ENCODE results near the gene NOS1AP.

NOS1AP gene

GRCh38 chr1:162353702-162354101, 284.2 kb downstream of the NOS1AP start:
- no peak for DNase-seq

- DNase-seq: no peak
These were observed 288.3 kb downstream of the NOS1AP start for GRCh38 chr1:162357681-162358266.

GRCh38 chr1:162358928-162359327, 289.4 kb downstream of the NOS1AP start:
- no peak for DNase-seq

GRCh38 chr1:162359523-162360236, 290.2 kb downstream of the NOS1AP start:
- no peak for DNase-seq

- DNase-seq: no peak
These were observed 290.9 kb downstream of the NOS1AP start for GRCh38 chr1:162360237-162360873.

- no peak for DNase-seq
These were observed 291.4 kb downstream of the NOS1AP start for GRCh38 chr1:162360874-162361260.

- no peak for DNase-seq
These were observed 291.9 kb downstream of the NOS1AP start for GRCh38 chr1:162361349-162361748.

- DNase-seq: no peak
These were observed 294.3 kb downstream of the NOS1AP start for GRCh38 chr1:162363823-162364222.

GRCh38 chr1:162364498-162364897, 295.0 kb downstream of the NOS1AP start:
- DNase-seq: no peak

GRCh38 chr1:162365284-162366020, 296.0 kb downstream of the NOS1AP start:
- DNase-seq: no peak

GRCh38 chr1:162366149-162366548, 296.7 kb downstream of the NOS1AP start:
- no peak for DNase-seq

- DNase-seq: no peak
These were observed 297.2 kb downstream of the NOS1AP start for GRCh38 chr1:162366671-162367070.

- no peak for DNase-seq
These were observed 297.6 kb downstream of the NOS1AP start for GRCh38 chr1:162367073-162367472.

GRCh38 chr1:162367772-162368171, 298.3 kb downstream of the NOS1AP start:
- no peak for DNase-seq

- DNase-seq: no peak
These were observed 299.0 kb downstream of the NOS1AP start for GRCh38 chr1:162368451-162368850.

- DNase-seq: no peak
These were observed 300.1 kb downstream of the NOS1AP start for GRCh38 chr1:162369571-162369970.

- DNase-seq: no peak
These were observed 300.7 kb downstream of the NOS1AP start for GRCh38 chr1:162370161-162370560.

- no peak for DNase-seq
These were observed 301.2 kb downstream of the NOS1AP start for GRCh38 chr1:162370721-162371120.

- no peak for DNase-seq
These were observed 302.1 kb downstream of the NOS1AP start for GRCh38 chr1:162371611-162372010.

GRCh38 chr1:162372159-162373071, 302.9 kb downstream of the NOS1AP start:
- no peak for DNase-seq

- no peak for DNase-seq
These were observed 303.6 kb downstream of the NOS1AP start for GRCh38 chr1:162373072-162373427.

GRCh38 chr1:162373541-162374260, 304.2 kb downstream of the NOS1AP start:
- no peak for DNase-seq
